HG03108 (cell line): Measurements from ENCODE around the gene SLC35F3.
"Not testable (repeated sequence)": the region's sequence is repeated elsewhere in the genome, so short reads cannot be mapped to it uniquely, and the experiment has no call there.

Experiments used
- ATAC-seq: cut with Tn5 transposase; IDR thresholded peaks from one replicate; pipeline ENCODE4 v1.9.1; 2021; ENCODE audit warnings: moderate library complexity; ENCODE audit not compliant: unreplicated experiment

Gene SLC35F3

GRCh38 chr1:234277161-234277868 lies 372.8 kb downstream of the SLC35F3 start:
- no peak for ATAC-seq

DNA sequence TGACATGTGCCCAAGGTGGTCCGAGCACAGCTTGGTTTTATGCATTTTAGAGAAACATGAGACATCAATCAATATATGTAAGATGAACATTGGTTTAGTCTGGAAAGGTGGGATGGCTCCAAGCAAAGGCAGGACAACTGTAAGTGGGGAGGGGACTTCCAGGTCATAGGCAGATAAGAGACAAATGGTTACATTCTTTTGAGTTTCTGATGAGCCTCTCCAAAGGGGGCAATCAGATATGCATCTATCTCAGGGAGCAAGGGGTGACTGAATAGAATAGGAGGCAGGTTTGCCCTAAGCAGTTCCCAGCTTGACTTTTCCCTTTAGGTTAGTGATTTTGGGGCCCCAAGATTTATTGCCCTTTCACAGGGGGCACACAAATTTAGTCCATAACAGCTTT lies 374.5 kb downstream of the SLC35F3 start:
- no peak for ATAC-seq

DNA sequence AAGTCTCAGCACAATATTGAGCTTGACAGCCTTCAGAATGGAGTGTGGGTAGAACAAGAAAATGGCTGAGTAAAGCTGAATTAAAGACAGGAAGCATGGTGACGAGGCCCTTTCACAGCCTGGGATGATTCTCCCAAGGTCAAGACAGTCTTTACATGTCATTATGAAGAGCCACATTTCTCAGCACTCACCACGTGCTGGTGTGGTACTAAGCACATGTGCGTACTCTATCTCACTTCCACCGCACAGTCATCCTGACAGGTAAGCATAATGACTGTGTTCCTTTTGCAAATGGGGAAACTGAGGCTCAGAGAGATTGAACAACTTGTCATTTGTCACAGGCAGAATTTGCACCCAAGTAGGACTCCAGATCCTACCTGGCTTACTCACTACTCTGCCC lies 376.0 kb downstream of the SLC35F3 start:
- ATAC-seq = no peak

- ATAC-seq = no peak
These were observed 377.5 kb downstream of the SLC35F3 start for GRCh38 chr1:234281826-234282489.

DNA sequence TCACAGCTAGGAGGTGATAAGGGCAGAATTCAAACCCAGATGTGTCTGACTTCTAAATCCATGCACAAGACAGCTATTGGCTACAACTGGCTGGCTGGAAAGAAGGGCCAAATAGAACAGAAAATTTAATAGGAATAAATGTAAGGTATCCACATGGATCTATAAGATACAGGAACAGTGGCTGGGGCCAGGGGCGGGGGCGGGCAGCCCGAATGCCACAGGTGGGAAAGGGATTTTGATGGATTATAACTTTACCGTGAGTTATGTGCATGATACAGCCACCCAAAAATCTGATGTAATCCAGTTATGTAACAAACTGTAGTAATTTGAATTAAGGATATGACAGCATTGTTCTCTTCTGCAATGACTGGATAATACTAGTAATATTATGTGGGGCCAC lies 381.7 kb downstream of the SLC35F3 start:
- no peak for ATAC-seq

DNA sequence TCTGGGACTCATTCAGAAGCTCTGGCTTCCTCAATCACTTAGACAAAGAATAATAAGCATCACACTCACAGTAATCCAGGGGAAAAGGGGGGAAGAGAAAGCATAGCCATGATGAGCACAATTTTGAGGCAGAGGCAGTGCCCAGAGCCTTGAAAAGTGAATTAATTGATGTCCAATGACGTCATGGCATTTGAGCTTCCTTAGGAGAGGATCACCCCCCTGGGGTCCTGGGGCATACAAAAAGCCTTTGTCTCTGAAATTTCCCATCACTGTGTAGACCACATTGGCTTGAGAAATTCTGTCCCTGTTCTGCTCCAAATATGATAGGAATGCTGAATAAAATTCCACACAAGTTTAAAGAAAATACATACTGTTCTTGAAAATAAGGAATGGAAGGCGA lies 384.5 kb downstream of the SLC35F3 start:
- no peak for ATAC-seq

DNA sequence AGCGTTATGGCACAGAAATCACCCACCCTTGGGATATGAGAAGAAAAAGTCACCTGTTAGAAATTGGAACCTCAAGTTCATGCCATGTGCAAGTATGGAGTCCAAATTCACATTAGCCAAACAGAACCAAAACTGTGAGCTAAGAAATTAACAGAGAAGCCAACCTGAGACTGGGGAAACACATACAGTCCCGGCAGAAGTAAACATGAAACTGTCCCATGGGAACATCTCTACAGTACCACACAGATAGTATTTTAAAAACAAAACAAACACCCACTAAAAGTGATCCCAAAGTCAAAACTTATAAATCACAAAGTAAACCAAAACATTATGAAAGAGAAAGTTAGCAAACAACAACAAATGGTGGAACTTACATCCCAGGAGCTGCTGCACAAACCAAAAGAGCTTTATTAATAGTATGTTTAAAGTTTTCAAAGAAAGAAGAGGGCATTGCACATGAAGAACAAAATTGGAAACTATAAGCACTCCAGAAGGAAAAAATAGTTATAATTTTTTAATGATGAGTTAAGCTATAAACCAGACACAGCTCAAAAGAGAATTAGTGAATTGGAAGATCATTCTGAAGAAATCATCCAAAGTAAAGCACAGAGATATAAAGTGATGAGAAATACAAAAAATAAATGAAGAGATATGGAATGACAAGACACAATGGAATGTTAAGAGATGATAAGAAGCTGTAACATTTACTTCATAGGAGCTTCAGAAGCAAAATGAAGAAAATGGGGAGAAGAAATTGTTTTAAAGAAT lies 385.2 kb downstream of the SLC35F3 start:
- ATAC-seq = no peak

DNA sequence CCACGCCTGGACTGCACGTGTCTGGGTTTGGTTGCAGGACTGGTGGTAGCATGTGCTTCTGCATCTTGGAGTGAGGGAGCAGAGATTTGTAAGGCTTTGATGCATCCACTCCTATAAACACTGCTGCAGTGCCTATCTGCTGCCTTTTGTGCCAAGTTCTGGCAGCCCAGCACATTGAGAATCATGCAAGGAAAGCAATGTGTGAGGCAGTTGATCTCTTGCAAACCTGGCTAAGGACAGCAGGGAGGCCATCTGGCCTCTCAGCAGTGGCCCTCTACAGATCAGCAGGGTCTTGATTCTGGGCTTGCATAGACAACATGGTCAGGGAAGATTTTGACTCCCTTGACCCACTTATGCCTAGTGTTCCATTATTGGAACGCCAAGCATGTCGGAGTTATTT lies 387.5 kb downstream of the SLC35F3 start:
- no peak for ATAC-seq

- ATAC-seq = no peak
These were observed 388.1 kb downstream of the SLC35F3 start for GRCh38 chr1:234292548-234292947.

DNA sequence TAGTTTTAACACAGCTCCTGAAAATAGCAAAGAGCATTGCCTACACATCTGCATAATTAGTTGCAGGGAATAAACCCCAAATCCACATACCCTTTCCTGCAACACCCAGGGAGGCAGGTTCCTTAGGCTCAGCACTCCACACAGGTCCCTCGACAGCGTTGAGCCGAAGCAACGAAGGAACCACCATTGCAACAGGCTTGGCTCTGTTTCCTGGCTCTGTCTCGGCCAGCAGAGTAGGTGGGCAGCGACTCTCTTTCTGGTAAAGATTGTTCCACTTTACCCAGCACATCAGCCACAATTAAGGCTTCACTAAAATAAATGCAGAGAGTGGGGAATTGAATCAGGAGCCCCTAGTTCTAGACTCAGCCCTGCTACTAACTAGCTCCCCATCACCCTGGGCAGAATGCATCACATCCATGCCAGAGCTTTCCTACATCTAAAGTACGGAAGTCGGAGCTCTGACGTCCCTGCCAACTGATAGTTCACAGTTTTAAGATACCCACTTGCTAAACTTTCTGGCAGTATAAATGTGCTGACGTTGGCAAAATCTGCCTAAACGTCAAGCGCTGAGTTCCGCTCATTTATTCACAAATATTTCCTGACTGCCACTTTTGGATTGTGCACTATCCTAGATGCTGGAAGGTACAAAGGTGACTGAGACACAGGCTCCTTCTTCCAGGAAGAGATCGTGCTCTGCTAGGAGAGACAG lies 389.8 kb downstream of the SLC35F3 start:
- no peak for ATAC-seq

GRCh38 chr1:234295068-234295467 lies 390.6 kb downstream of the SLC35F3 start:
- ATAC-seq = no peak

GRCh38 chr1:234295626-234296025 lies 391.1 kb downstream of the SLC35F3 start:
- ATAC-seq = no peak

DNA sequence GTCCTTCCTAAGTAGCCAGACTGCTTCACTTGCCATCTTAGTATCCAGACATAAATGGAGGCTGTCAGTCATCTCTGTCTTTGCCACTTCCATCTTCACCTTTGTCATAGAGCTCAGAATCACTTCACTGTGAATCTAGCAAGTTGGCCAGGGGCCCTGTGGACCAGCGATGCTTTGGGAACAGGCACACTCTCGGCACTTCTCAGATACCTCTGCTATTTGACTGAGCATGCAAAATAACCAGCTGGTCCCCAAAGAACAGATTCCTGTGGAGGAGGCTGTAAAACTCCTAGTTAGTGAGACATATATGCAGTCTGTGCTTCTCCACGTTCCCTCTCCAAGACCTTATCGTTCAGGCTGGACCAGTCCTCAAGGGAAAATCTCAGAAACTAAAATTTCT lies 392.0 kb downstream of the SLC35F3 start:
- no peak for ATAC-seq

DNA sequence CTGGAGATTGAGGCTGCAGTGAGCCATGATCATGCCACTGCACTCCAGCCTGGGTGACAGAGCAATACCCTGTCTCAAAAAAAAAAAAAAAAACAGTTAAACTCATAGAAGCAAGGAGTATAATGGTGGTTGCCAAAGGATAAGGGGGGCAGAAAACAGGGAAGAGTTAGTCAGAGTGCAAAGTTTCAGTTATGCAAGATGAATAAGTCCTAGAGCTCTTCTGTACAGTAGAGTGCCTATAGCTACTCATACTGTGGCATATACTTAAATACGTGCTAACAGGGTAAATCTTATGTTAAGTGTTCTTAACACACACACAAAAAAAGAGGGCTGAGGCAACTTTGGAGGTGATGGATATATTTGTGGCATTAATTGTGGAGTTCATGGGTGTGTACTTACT lies 393.2 kb downstream of the SLC35F3 start:
- no peak for ATAC-seq

- no peak for ATAC-seq
These were observed 395.6 kb downstream of the SLC35F3 start for GRCh38 chr1:234300096-234300495.

- ATAC-seq = not testable (repeated sequence)
These were observed 397.2 kb downstream of the SLC35F3 start for GRCh38 chr1:234301663-234302062.

DNA sequence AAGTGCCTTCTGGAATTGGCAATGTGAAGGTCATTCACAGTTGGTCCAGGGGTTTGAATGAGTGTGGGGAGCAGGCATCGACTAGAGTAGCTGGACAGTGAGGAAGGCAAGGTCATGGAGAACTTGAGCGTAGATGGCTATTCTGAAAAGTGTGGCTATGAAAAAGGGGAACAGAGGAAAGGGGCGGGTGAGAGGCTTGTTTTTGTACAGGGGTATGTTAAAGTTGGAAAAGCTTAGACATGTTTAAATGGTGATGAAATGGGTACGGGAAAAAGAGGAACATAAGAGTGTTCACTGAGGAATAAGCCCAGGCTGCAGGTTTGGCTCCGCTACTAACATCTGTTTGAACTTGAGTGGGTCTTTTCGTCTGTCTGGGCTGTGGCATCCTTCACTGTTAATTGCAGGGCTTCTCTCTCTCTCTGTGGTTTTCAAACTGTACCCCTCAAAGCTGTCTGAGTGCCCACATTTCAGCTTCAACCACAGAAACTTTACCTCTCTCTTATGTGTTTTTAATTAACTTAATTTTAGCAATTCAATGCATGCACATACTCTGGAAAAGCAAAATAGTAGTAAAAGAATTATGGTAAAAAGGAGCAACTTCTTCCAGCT lies 398.0 kb downstream of the SLC35F3 start:
- no peak for ATAC-seq

DNA sequence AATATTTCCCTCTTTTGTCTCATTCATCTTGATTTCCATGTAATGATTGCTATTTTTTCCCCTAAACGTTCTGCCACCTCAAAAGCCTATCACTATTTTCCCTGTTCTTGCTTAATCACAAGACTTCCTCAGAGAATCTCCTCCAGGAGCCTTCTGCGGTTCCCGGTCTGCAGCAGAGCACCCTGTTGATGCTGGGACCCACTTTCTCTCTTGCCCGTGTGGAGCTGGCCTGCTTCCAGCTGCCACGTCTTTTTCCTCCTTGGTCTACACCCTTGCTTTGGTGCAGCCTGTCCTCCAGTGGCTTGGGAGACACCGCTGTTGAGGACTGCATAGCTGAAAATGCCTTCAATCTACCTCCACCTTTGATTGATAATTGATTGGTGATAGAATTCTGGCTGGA lies 398.8 kb downstream of the SLC35F3 start:
- no peak for ATAC-seq

DNA sequence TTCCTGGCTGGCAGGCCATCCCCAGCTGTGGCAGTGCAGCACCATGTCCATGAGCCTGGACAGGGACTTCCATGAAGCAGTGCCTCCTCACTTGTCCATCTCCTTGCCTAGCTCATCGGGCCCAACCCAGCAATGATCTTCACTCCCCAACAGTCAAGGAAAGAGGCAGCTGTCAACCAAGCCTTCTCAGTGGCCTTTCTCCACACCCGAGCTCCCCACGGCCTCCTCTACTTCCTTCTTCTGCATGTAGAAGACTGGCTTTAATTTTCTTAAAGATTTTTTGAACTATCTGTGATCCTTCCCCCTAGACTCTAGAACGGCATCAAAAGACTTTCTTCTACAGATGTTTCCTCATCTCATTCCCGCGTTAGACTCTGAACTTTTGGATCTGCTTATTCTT lies 403.2 kb downstream of the SLC35F3 start:
- no peak for ATAC-seq

DNA sequence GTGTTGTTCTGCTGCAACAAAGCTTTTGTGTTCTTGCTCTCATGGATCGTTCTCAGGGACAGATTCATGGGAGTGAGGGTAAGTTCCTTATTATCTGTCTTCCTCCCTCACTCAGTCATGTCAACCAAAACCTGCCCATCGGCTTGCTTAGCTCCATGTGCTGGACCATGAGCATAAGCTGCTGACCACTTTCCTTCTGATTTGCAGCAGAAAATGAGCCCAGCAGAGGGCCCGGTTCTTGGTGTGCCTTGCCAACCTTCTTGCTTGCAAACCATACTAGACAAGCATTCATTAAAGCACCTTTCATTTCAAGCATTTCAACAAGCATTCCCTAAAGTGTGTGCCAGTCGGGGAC lies 404.7 kb downstream of the SLC35F3 start:
- no peak for ATAC-seq
